Liver (tissue), 9 donors: ENCODE results near the gene UGT1A4. TPM values are rescaled to one million over a fixed set of nuclear protein-coding genes. Genes with fewer than 3 reads are reported as not detected.
A peak's percentile ranks its signal among the peaks of the same experiment; 100 is the strongest.

Experiments used
- DNase-seq: peaks from one replicate; pipeline ENCODE4 v3.0.0-alpha.2; 2017; ENCODE audit warnings: low spot score
- H3K27ac ChIP-seq, 2 donors: one replicate each; pipeline ENCODE4 v1.7.0; 2013; ENCODE audit warnings: inconsistent platforms in 2 of 2, low read length in 2 of 2, control low read depth in 1 of 2, low read depth in 1 of 2, mild to moderate bottlenecking in 1 of 2
- H3K27me3 ChIP-seq, 4 donors: one replicate each; pipeline versions ENCODE4 v1.6.1 to v1.7.0; 2013; ENCODE audit warnings: low read length in 3 of 4, inconsistent platforms in 1 of 4, mild to moderate bottlenecking in 1 of 4, moderate library complexity in 1 of 4; ENCODE audit not compliant: control insufficient read depth in 4 of 4, insufficient read depth in 4 of 4
- H3K36me3 ChIP-seq, 4 donors: one replicate each; pipeline versions ENCODE4 v1.6.1 to v1.7.0; 2013; ENCODE audit warnings: low read length in 3 of 4, mild to moderate bottlenecking in 3 of 4, low read depth in 1 of 4, moderate library complexity in 1 of 4; ENCODE audit not compliant: control insufficient read depth in 4 of 4, insufficient read depth in 3 of 4
- H3K4me1 ChIP-seq, 4 donors: one replicate each; pipeline versions ENCODE4 v1.6.1 to v1.7.0; 2013; ENCODE audit warnings: low read length in 3 of 4, mild to moderate bottlenecking in 3 of 4, moderate library complexity in 1 of 4; ENCODE audit not compliant: control insufficient read depth in 4 of 4, insufficient read depth in 4 of 4
- H3K4me3 ChIP-seq, 3 donors: one replicate each; pipeline versions ENCODE4 v1.6.1 to v1.7.0; 2013; ENCODE audit warnings: low read length in 3 of 3, control low read depth in 1 of 3, low read depth in 1 of 3, mild to moderate bottlenecking in 1 of 3
- H3K9ac ChIP-seq, 2 donors: one replicate each; pipeline ENCODE4 v1.7.0; 2013; ENCODE audit warnings: low read length in 2 of 2, mild to moderate bottlenecking in 2 of 2, moderate library complexity in 2 of 2, control low read depth in 1 of 2, low read depth in 1 of 2
- H3K9me3 ChIP-seq, 4 donors: one replicate each; pipeline versions ENCODE4 v1.6.1 to v1.7.0; 2013; ENCODE audit warnings: low read length in 3 of 4; ENCODE audit not compliant: control insufficient read depth in 4 of 4
- EGR1 ChIP-seq, 2 donors: IDR thresholded peaks; 2 replicates each; pipeline ENCODE4 v1.6.1; 2016 to 2018; ENCODE audit warnings: antibody characterized with exemption in 2 of 2, low read depth in 2 of 2
- FOXA1 ChIP-seq: IDR thresholded peaks from 2 replicates; pipeline ENCODE4 v1.6.1; 2016; ENCODE audit warnings: antibody characterized with exemption
- FOXA2 ChIP-seq: IDR thresholded peaks from 2 replicates; pipeline ENCODE4 v1.6.1; 2016; ENCODE audit warnings: antibody characterized with exemption
- GABPA ChIP-seq, 2 donors: IDR thresholded peaks in 1 of 2; conservative IDR thresholded peaks in 1 of 2; 2 replicates each; pipeline ENCODE4 v1.6.1; 2016; ENCODE audit warnings: antibody characterized with exemption in 2 of 2, mild to moderate bottlenecking in 1 of 2, moderate library complexity in 1 of 2
- NR2F2 ChIP-seq: IDR thresholded peaks from 2 replicates; pipeline ENCODE4 v1.6.1; 2016; ENCODE audit warnings: antibody characterized with exemption
- RAD21 ChIP-seq, 2 donors: IDR thresholded peaks; 2 replicates each; pipeline ENCODE4 v1.6.1; 2016; ENCODE audit warnings: antibody characterized with exemption in 2 of 2, mild to moderate bottlenecking in 2 of 2
- RXRA ChIP-seq, 2 donors: IDR thresholded peaks; 2 replicates each; pipeline ENCODE4 v1.6.1; 2017 to 2018; ENCODE audit warnings: antibody characterized with exemption in 2 of 2, mild to moderate bottlenecking in 1 of 2
- SP1 ChIP-seq: IDR thresholded peaks from 2 replicates; pipeline ENCODE4 v1.6.1; 2018; ENCODE audit warnings: antibody characterized with exemption, mild to moderate bottlenecking
- TAF1 ChIP-seq: conservative IDR thresholded peaks from 2 replicates; pipeline ENCODE4 v1.6.1; 2016; ENCODE audit warnings: antibody characterized with exemption, mild to moderate bottlenecking
- YY1 ChIP-seq: IDR thresholded peaks from 2 replicates; pipeline ENCODE4 v1.6.1; 2016; ENCODE audit warnings: antibody characterized with exemption, mild to moderate bottlenecking
- WGBS: extraction: QIAGEN DNeasy Blood & Tissue Kit; methylation state at CpG from one replicate; pipeline ENCODE4 v1.1.7; 2013; 5-methylcytosine and 5-hydroxymethylcytosine counted together
- polyA plus RNA-seq, 2 donors: library from polyadenylated mRNA; stranded (reverse) in 1 of 2; unstranded in 1 of 2; fragments of 200-250 nt in 1 of 2; fragments of >200 nt in 1 of 2; fragmentation: Nextera tagmentation in 1 of 2; extraction: Ambion mirVana in 1 of 2; gene quantifications; one replicate each; pipeline versions ENCODE4 v1.2.1 to v1.2.3, GENCODE V29; 2013 to 2015
- total RNA-seq, 2 donors: library from RNA; depleted of rRNA; stranded (reverse); fragments of >200 nt; gene quantifications; one replicate each; pipeline ENCODE4 v1.2.3, GENCODE V29; 2014
- TF ChIP-seq, protein P1 (sequence below): IDR thresholded peaks from 2 replicates; pipeline ENCODE4 v1.6.1; 2016; ENCODE audit warnings: antibody characterized with exemption
- TF ChIP-seq, protein P2 (sequence below): IDR thresholded peaks from 2 replicates; pipeline ENCODE4 v1.6.1; 2016; ENCODE audit warnings: antibody characterized with exemption
- TF ChIP-seq, protein P3 (sequence below): IDR thresholded peaks from 2 replicates; pipeline ENCODE4 v1.6.1; 2016; ENCODE audit warnings: antibody characterized with exemption
- TF ChIP-seq, protein P4 (sequence below): fragments of 150-350 bp; IDR thresholded peaks from 2 replicates; pipeline ENCODE4 v1.5.1; 2017; ENCODE audit warnings: improper control_type of control experiment, low read depth, low read length; ENCODE audit not compliant: missing input control
- donor health status: healthy.
- donor health status: healthy.
- donor health status: healthy.
- donor health status: healthy.
- donor health status: healthy.

The UGT1A4 gene
- total and polyA plus RNA-seq, 4 donors = 103 to 446 (median 136) TPM; not detected in 1

DNA sequence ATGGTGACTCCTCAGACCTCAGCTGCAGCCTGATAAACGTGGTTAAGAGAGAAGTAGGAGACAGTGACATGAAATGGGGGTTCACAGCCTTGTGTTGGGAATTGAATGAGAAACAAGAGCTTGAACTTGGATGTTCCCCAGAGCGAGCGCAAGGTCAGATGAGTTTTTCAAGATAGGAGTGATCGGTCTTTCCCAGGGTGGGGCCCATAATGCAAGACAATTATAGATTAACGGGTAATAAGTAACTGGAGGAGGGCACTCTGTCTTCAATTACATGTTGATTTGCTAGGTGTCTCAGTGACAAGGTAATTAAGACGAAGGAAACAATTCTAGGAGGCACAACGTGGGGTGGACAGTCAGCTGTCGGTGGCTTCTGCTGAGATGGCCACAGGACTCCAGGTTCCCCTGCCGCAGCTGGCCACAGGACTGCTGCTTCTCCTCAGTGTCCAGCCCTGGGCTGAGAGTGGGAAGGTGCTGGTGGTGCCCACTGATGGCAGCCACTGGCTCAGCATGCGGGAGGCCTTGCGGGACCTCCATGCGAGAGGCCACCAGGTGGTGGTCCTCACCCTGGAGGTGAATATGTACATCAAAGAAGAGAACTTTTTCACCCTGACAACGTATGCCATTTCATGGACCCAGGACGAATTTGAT lies 5.8 kb upstream of the UGT1A4 start, which contains the start of gene UGT1A5:
UGT1A5 (plus strand) TSS at position 297 of the 651 bp plus-strand sequence; CDS start at position 382, 85 bp downstream.
- Histone ChIP-seq H3K4me3 (no peak within 1 kb of the TSS), H3K27ac (no peak within 1 kb of the TSS), H3K36me3 (no peaks in the 10 kb centered on the region), H3K27me3 (no peaks in the 10 kb centered on the region), H3K9ac (no peak within 1 kb of the TSS), H3K9me3 (no peaks in the 10 kb centered on the region), H3K4me1 (peaks cover 8 to 28% (median 15%) of the 10 kb centered on the region in 4 donors)
- TF ChIP-seq FOXA1 (no peak), RXRA (IDR thresholded peaks at IDR 0.05) (peak in 1 of 2 donors; percentile 11)
- 86% methylated on average over 14 of the region's 14 CpGs for WGBS
- no peak for DNase-seq

DNA sequence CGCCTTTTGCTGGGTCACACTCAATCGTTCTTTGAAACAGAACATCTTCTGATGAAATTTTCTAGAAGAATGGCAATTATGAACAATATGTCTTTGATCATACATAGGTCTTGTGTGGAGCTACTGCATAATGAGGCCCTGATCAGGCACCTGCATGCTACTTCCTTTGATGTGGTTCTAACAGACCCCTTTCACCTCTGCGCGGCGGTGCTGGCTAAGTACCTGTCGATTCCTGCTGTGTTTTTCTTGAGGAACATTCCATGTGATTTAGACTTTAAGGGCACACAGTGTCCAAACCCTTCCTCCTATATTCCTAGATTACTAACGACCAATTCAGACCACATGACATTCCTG lies 5.3 kb upstream of the UGT1A4 start:
- H3K27me3 ChIP-seq = no peaks in the 10 kb centered on the region
- H3K36me3 ChIP-seq = no peaks in the 10 kb centered on the region
- H3K27ac ChIP-seq = no peak overlapping the region
- peaks cover 13 to 33% (median 20%) of the 10 kb centered on the region in 4 donors for H3K4me1 ChIP-seq
- 87% methylated on average over 7 of the region's 7 CpGs for WGBS
- H3K4me3 ChIP-seq = no peak overlapping the region
- DNase-seq = no peak
- H3K9me3 ChIP-seq = no peaks in the 10 kb centered on the region
- TF ChIP-seq TAF1 (no peak), EGR1 (IDR thresholded peaks at IDR 0.05; ENCODE audit: low read depth in 2 of 2) (no peak), FOXA1 (no peak), FOXA2 (no peak), NR2F2 (no peak), RAD21 (IDR thresholded peaks at IDR 0.05) (no peak), YY1 (no peak), GABPA (IDR thresholded peaks at IDR 0.05 in 1 of 2, conservative IDR thresholded peaks at IDR 0.05 in 1 of 2) (no peak), SP1 (no peak)
- TF ChIP-seq, protein P1, sequence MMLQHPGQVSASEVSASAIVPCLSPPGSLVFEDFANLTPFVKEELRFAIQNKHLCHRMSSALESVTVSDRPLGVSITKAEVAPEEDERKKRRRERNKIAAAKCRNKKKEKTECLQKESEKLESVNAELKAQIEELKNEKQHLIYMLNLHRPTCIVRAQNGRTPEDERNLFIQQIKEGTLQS = no peak
- TF ChIP-seq, protein P2, sequence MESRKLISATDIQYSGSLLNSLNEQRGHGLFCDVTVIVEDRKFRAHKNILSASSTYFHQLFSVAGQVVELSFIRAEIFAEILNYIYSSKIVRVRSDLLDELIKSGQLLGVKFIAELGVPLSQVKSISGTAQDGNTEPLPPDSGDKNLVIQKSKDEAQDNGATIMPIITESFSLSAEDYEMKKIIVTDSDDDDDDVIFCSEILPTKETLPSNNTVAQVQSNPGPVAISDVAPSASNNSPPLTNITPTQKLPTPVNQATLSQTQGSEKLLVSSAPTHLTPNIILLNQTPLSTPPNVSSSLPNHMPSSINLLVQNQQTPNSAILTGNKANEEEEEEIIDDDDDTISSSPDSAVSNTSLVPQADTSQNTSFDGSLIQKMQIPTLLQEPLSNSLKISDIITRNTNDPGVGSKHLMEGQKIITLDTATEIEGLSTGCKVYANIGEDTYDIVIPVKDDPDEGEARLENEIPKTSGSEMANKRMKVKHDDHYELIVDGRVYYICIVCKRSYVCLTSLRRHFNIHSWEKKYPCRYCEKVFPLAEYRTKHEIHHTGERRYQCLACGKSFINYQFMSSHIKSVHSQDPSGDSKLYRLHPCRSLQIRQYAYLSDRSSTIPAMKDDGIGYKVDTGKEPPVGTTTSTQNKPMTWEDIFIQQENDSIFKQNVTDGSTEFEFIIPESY = no peak
- TF ChIP-seq, protein P3, sequence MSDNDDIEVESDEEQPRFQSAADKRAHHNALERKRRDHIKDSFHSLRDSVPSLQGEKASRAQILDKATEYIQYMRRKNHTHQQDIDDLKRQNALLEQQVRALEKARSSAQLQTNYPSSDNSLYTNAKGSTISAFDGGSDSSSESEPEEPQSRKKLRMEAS = no peak
- no peak overlapping the region for H3K9ac ChIP-seq

DNA sequence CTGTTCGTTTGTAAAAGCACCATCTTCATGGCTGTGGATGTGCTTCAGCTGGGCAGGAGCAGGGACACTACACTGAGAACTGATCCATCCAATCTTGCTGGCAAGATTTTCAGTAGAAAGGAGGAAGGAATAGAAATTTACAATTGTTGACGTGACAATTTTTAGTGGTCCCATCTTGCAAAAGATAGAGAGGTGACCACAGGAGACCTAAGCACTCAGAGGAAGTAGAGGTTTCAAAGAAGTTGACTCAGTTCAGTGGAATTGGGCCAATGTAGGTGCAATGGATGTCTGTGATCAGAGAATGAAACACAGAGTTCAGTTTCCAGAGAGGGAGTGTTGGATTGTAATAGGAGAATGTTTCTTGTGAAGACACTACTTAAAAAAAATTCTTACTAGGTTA lies 4.4 kb upstream of the UGT1A4 start:
- no peaks in the 10 kb centered on the region for H3K27me3 ChIP-seq
- no peaks in the 10 kb centered on the region for H3K9me3 ChIP-seq
- peaks cover 10 to 31% (median 19%) of the 10 kb centered on the region in 4 donors for H3K4me1 ChIP-seq
- no peak for TF ChIP-seq TAF1
- TF ChIP-seq, protein P4, sequence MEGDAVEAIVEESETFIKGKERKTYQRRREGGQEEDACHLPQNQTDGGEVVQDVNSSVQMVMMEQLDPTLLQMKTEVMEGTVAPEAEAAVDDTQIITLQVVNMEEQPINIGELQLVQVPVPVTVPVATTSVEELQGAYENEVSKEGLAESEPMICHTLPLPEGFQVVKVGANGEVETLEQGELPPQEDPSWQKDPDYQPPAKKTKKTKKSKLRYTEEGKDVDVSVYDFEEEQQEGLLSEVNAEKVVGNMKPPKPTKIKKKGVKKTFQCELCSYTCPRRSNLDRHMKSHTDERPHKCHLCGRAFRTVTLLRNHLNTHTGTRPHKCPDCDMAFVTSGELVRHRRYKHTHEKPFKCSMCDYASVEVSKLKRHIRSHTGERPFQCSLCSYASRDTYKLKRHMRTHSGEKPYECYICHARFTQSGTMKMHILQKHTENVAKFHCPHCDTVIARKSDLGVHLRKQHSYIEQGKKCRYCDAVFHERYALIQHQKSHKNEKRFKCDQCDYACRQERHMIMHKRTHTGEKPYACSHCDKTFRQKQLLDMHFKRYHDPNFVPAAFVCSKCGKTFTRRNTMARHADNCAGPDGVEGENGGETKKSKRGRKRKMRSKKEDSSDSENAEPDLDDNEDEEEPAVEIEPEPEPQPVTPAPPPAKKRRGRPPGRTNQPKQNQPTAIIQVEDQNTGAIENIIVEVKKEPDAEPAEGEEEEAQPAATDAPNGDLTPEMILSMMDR = no peak
- TF ChIP-seq, protein P3 = no peak
- TF ChIP-seq RXRA (IDR thresholded peaks at IDR 0.05) = no peak
- TF ChIP-seq, protein P1 = no peak
- TF ChIP-seq EGR1 (IDR thresholded peaks at IDR 0.05; ENCODE audit: low read depth in 2 of 2) = no peak
- TF ChIP-seq, protein P2 = no peak
- H3K27ac ChIP-seq = no peak overlapping the region
- H3K9ac ChIP-seq = no peak overlapping the region
- no peak for DNase-seq
- H3K4me3 ChIP-seq = no peak overlapping the region
- no peaks in the 10 kb centered on the region for H3K36me3 ChIP-seq
- 82% methylated on average over 2 of the region's 2 CpGs for WGBS
